HL-60/S4 treated with retinoic acid at 250 ng/mL for 4 days and 3 days (cell line): Measurements from ENCODE around the gene CCL15.

Experiments
- in situ Hi-C: fragments of 300-500 bp; cut with MboI; formaldehyde crosslinking; loops from 2 replicates; pipeline ENCODE4 v1.7.0; 2022; ENCODE audit warnings: low sequenced_read_pairs

Gene CCL15

DNA sequence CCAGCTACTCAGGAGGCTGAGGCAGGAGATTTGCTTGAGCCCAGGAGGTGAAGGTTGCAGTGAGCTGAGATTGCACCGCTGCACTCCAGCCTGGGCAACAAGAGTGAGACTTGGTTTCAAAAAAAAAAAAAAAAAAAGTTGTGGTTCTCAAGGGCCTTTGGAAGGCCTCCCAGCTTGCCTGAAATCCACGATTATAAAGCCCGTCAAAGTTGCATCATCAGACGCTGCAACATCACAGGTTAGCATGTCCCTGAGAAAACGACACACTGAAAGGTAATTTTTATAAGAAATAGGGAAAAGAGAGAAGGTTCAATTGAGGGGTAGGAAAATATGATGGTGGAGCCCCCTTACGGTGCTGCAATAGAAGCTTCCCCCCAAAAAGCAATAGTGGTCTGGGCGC, 53.3 kb downstream of the CCL15 start:
- in situ Hi-C loops, result loop anchor here (10.0 kb wide), 1 partner anchor 93 kb away; no protein-coding TSS in a partner anchor
